ENCODE measurements around the gene RBM48.

DNA sequence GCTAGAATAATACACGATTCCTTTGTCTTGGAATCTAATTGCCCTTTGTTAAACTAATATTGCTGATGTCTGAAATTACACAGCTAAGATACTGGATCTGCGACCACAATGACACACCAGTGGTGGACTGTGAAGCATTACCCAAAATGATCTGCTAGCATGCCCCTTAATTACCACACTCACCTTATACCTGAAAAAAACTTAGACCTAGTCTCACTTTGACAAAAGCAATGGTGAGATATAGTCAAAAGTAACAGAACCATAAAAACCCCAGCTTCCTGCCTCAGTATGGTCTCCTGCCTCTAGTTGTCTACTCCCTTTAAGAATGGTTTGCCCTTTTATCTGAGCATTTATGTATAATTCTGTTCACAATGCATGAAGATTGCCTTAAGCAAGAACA is 30.0 kb upstream of the RBM48 start:
- no peak for TF ChIP-seq POLR2A (IDR thresholded peaks at IDR 0.05)
- TF ChIP-seq POLR2AphosphoS5 (IDR thresholded peaks at IDR 0.05): no peak
- no peak for TF ChIP-seq CTCF (IDR thresholded peaks at IDR 0.05)
- TF ChIP-seq EP300 (IDR thresholded peaks at IDR 0.05): no peak
